Keratinocyte (primary cell): ENCODE data around the gene KIN.
"Not testable (repeated sequence)": the region's sequence is repeated elsewhere in the genome, so short reads cannot be mapped to it uniquely, and the experiment has no call there.

Experiments used
- CTCF ChIP-seq, 3 experiments: IDR thresholded peaks in 1 of 3; conservative IDR thresholded peaks in 1 of 3; optimal IDR thresholded peaks in 1 of 3; 2 replicates in 2 of 3; 3 replicates in 1 of 3; pipeline versions ENCODE3 to v1.5.1; 2011; ENCODE audit warnings: low read length in 3 of 3, mild to moderate bottlenecking in 3 of 3, moderate library complexity in 2 of 3, control low read depth in 1 of 3, inconsistent platforms in 1 of 3; ENCODE audit not compliant: insufficient read depth in 2 of 3; ENCODE audit errors: extremely low read depth in 1 of 3
- EZH2 ChIP-seq: IDR thresholded peaks from one replicate; pipeline ENCODE4 v1.6.1; 2012; ENCODE audit warnings: inconsistent platforms, mild to moderate bottlenecking, low read length, moderate library complexity

GRCh38 chr10:7811743-7812142 is 23.9 kb upstream of the KIN start:
- not testable (repeated sequence) for TF ChIP-seq EZH2; CTCF (optimal IDR thresholded peaks at IDR 0.05 in 1 of 3, IDR thresholded peaks at IDR 0.05 in 1 of 3, conservative IDR thresholded peaks at IDR 0.05 in 1 of 3; ENCODE audit: extremely low read depth in 1 of 3, insufficient read depth in 2 of 3, low read length in 3 of 3)
